ENCODE data around the gene AGPAT1. TPM values are rescaled to one million over a fixed set of nuclear protein-coding genes. Genes with fewer than 3 reads are reported as not detected.

AGPAT1 gene
- total and polyA plus RNA-seq, 2 of the 13 experiments (the other 11 are each of a cell fraction or from before 2014, with no cell fraction given) = 51.3 to 139 TPM

DNA sequence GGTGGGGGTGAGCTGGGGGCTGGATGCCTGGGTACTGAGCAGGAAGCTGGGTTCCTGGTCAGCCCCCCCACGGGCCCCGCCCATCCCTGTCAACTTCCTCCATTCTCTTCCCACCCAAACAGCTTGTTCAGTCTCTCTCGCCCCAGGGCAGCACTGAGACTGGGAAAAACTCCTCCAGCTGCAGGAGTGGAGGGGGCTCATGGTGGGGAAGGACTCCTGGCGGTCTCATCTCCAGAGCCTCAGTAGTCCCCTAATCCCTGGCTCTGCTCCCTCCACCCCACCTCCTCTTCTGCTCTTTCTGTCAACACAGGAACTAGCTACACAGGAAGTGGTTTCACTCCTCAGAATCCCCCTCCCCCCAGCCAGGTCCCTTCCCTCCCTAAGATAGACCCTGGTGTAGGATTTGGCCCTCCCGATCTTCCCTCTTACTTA is 16.7 kb upstream of the AGPAT1 start, which contains the start of gene GPSM3 (continued):
- no peak for TF ChIP-seq SRY (CRISPR knock-in tag; IDR thresholded peaks at IDR 0.05)
- no peak for TF ChIP-seq SALL2 (CRISPR knock-in tag; IDR thresholded peaks at IDR 0.05)
- TF ChIP-seq ZNF484 (CRISPR knock-in tag; IDR thresholded peaks at IDR 0.05; ENCODE audit: borderline replicate concordance, low read depth) = no peak
- TF ChIP-seq ETV5 (CRISPR knock-in tag; IDR thresholded peaks at IDR 0.05; ENCODE audit: borderline replicate concordance) = peak; percentile 40; the same call in 1 of the 2 replicates
- TF ChIP-seq TEAD3 (CRISPR knock-in tag; optimal IDR thresholded peaks at IDR 0.05; ENCODE audit: borderline replicate concordance) = no peak
- no peak for TF ChIP-seq ZNF674 (CRISPR knock-in tag; IDR thresholded peaks at IDR 0.05; ENCODE audit: low read depth)
- TF ChIP-seq TRIM24 (CRISPR knock-in tag; IDR thresholded peaks at IDR 0.05) = no peak
- TF ChIP-seq ZNF136 (CRISPR knock-in tag; IDR thresholded peaks at IDR 0.05; ENCODE audit: low read depth) = no peak
- no peak for TF ChIP-seq GABPA (IDR thresholded peaks at IDR 0.05; ENCODE audit: low read depth, low read length)
- peak; percentile 87 for TF ChIP-seq GABPA (CRISPR knock-in tag; IDR thresholded peaks at IDR 0.05; ENCODE audit: low read depth)
- no peak for TF ChIP-seq ZNF496 (CRISPR knock-in tag; IDR thresholded peaks at IDR 0.05; ENCODE audit: insufficient replicate concordance)
- 0 out of 2 replicates have a peak, but pooled peaks have one; percentile 19 for TF ChIP-seq GATAD1 (CRISPR knock-in tag; IDR thresholded peaks at IDR 0.05)
- TF ChIP-seq ZNF768 (CRISPR knock-in tag; IDR thresholded peaks at IDR 0.05) = no peak
- no peak for TF ChIP-seq ZNF569 (CRISPR knock-in tag; IDR thresholded peaks at IDR 0.05; ENCODE audit: borderline replicate concordance)
- TF ChIP-seq ZNF563 (CRISPR knock-in tag; IDR thresholded peaks at IDR 0.05) = no peak
- no peak for TF ChIP-seq SOX6 (IDR thresholded peaks at IDR 0.05)
- TF ChIP-seq SOX6 (CRISPR knock-in tag; IDR thresholded peaks at IDR 0.05) = no peak
- TF ChIP-seq, protein P1, sequence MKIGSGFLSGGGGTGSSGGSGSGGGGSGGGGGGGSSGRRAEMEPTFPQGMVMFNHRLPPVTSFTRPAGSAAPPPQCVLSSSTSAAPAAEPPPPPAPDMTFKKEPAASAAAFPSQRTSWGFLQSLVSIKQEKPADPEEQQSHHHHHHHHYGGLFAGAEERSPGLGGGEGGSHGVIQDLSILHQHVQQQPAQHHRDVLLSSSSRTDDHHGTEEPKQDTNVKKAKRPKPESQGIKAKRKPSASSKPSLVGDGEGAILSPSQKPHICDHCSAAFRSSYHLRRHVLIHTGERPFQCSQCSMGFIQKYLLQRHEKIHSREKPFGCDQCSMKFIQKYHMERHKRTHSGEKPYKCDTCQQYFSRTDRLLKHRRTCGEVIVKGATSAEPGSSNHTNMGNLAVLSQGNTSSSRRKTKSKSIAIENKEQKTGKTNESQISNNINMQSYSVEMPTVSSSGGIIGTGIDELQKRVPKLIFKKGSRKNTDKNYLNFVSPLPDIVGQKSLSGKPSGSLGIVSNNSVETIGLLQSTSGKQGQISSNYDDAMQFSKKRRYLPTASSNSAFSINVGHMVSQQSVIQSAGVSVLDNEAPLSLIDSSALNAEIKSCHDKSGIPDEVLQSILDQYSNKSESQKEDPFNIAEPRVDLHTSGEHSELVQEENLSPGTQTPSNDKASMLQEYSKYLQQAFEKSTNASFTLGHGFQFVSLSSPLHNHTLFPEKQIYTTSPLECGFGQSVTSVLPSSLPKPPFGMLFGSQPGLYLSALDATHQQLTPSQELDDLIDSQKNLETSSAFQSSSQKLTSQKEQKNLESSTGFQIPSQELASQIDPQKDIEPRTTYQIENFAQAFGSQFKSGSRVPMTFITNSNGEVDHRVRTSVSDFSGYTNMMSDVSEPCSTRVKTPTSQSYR (CRISPR knock-in tag; IDR thresholded peaks at IDR 0.05; ENCODE audit: borderline replicate concordance) = peak; percentile 63; the same call in 1 of the 2 replicates
- no peak for TF ChIP-seq RBAK (CRISPR knock-in tag; IDR thresholded peaks at IDR 0.05)
- TF ChIP-seq TEAD2 (CRISPR knock-in tag; IDR thresholded peaks at IDR 0.05) = no peak
- TF ChIP-seq KAT8 (CRISPR knock-in tag; IDR thresholded peaks at IDR 0.05) = 0 out of 2 replicates have a peak, but pooled peaks have one; percentile 20
- TF ChIP-seq KLF6 (CRISPR knock-in tag; IDR thresholded peaks at IDR 0.05) = no peak
- TF ChIP-seq, protein P2, sequence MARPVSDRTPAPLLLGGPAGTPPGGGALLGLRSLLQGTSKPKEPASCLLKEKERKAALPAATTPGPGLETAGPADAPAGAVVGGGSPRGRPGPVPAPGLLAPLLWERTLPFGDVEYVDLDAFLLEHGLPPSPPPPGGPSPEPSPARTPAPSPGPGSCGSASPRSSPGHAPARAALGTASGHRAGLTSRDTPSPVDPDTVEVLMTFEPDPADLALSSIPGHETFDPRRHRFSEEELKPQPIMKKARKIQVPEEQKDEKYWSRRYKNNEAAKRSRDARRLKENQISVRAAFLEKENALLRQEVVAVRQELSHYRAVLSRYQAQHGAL (CRISPR knock-in tag; IDR thresholded peaks at IDR 0.05; ENCODE audit: not compliant biosample characterization) = no peak
- no peak for TF ChIP-seq ATF2 (CRISPR knock-in tag; IDR thresholded peaks at IDR 0.05)
- TF ChIP-seq PBX3 (CRISPR knock-in tag; IDR thresholded peaks at IDR 0.05; ENCODE audit: borderline replicate concordance) = no peak
